Neural cell (in vitro differentiated cells): ENCODE data around the gene SLC8A1.

Source experiments
- EP300 ChIP-seq: fragments of 450-650 bp; conservative IDR thresholded peaks from 2 replicates; pipeline ENCODE4 v1.6.1; 2014; ENCODE audit warnings: antibody characterized with exemption, mild to moderate bottlenecking, moderate library complexity; ENCODE audit not compliant: poor library complexity, severe bottlenecking
- EZH2 ChIP-seq: fragments of 200-600, 300-800 bp; shearing (Covaris generic), sonication (generic); IDR thresholded peaks from 2 replicates; pipeline ENCODE4 v1.6.1; 2014; ENCODE audit warnings: antibody characterized with exemption, low read length, borderline replicate concordance, mild to moderate bottlenecking; ENCODE audit not compliant: insufficient read depth, poor library complexity, severe bottlenecking
- MXI1 ChIP-seq: fragments of 450-650 bp; conservative IDR thresholded peaks from 2 replicates; pipeline ENCODE4 v1.6.1; 2014; ENCODE audit warnings: antibody characterized with exemption, mild to moderate bottlenecking; ENCODE audit not compliant: poor library complexity, severe bottlenecking
- POLR2AphosphoS5 ChIP-seq: IDR thresholded peaks from 2 replicates; pipeline ENCODE4 v1.6.1; 2012
- RAD21 ChIP-seq: fragments of 450-650 bp; conservative IDR thresholded peaks from 2 replicates; pipeline ENCODE4 v1.6.1; 2014; ENCODE audit warnings: antibody characterized with exemption, mild to moderate bottlenecking, moderate library complexity
- REST ChIP-seq: IDR thresholded peaks from 2 replicates; pipeline ENCODE4 v1.6.1; 2012; ENCODE audit warnings: borderline replicate concordance
- SMC3 ChIP-seq: fragments of 450-650 bp; conservative IDR thresholded peaks from 2 replicates; pipeline ENCODE4 v1.6.1; 2014; ENCODE audit warnings: antibody characterized with exemption, mild to moderate bottlenecking, moderate library complexity; ENCODE audit not compliant: poor library complexity
- TAF1 ChIP-seq: IDR thresholded peaks from 2 replicates; pipeline ENCODE4 v1.6.1; 2012; ENCODE audit warnings: low read depth
- TF ChIP-seq, protein P1 (sequence below): fragments of 450-650 bp; IDR thresholded peaks from 2 replicates; pipeline ENCODE4 v1.5.1; 2014; ENCODE audit warnings: antibody characterized with exemption, mild to moderate bottlenecking, moderate library complexity; ENCODE audit not compliant: poor library complexity, severe bottlenecking

DNA sequence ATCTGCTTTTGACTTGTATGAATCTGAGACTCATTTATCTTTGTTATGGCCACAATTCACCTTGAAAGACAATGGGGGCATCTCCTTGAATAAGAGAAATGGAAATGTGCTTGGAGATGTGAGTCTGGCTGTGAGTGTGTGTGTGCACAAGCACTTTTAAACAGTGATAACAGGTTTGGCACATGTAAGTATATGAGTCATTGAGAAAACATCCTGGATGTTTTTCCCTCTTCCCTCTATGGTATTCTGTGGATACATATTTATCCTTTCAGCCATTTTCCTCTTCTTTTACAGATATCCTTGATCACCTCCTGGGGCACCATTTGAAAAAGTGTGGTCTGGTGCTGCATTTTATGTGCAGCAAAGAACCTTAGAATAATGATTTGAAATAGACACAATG, 355.5 kb downstream of the SLC8A1 start:
- TF ChIP-seq RAD21: no peak
- TF ChIP-seq, protein P1, sequence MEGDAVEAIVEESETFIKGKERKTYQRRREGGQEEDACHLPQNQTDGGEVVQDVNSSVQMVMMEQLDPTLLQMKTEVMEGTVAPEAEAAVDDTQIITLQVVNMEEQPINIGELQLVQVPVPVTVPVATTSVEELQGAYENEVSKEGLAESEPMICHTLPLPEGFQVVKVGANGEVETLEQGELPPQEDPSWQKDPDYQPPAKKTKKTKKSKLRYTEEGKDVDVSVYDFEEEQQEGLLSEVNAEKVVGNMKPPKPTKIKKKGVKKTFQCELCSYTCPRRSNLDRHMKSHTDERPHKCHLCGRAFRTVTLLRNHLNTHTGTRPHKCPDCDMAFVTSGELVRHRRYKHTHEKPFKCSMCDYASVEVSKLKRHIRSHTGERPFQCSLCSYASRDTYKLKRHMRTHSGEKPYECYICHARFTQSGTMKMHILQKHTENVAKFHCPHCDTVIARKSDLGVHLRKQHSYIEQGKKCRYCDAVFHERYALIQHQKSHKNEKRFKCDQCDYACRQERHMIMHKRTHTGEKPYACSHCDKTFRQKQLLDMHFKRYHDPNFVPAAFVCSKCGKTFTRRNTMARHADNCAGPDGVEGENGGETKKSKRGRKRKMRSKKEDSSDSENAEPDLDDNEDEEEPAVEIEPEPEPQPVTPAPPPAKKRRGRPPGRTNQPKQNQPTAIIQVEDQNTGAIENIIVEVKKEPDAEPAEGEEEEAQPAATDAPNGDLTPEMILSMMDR: no peak
- no peak for TF ChIP-seq POLR2AphosphoS5
- no peak for TF ChIP-seq EP300
- no peak for TF ChIP-seq SMC3
- TF ChIP-seq TAF1: no peak
- TF ChIP-seq EZH2: no peak
- TF ChIP-seq REST: no peak
- TF ChIP-seq MXI1: no peak
